Stimulated activated naive CD8-positive, alpha-beta T cell treated with anti-CD3 and anti-CD28 coated beads, Interleukin-15, amount 100 ng/mL, for 72 hours (primary cell): ENCODE measurements around the gene SIPA1L3.
"Not testable (repeated sequence)": the region's sequence is repeated elsewhere in the genome, so short reads cannot be mapped to it uniquely, and the experiment has no call there.

Experiments
- ATAC-seq: fragments of 150-1000 bp; cut with Tn5 transposase; 2 replicates; pipeline ENCODE4 v1.10.0; 2021; ENCODE audit warnings: mild to moderate bottlenecking, moderate library complexity
- DNase-seq, 2 donors: peaks; one replicate each; pipeline ENCODE4 v3.0.0; 2021 to 2022
- H3K27ac Mint-ChIP-seq, 2 donors: one replicate each; pipeline ENCODE4 v1.8.0; 2022; ENCODE audit warnings: mild to moderate bottlenecking in 2 of 2, mixed read lengths in 2 of 2, moderate library complexity in 2 of 2
- H3K27me3 Mint-ChIP-seq: one replicate; pipeline ENCODE4 v1.8.0; 2022; ENCODE audit warnings: mixed read lengths
- H3K4me1 Mint-ChIP-seq: one replicate; pipeline ENCODE4 v1.8.0; 2022; ENCODE audit warnings: mild to moderate bottlenecking, mixed read lengths
- H3K4me3 Mint-ChIP-seq, 2 donors: one replicate each; pipeline ENCODE4 v1.8.0; 2022; ENCODE audit warnings: mild to moderate bottlenecking in 2 of 2, mixed read lengths in 2 of 2, moderate library complexity in 1 of 2
- H3K9me3 Mint-ChIP-seq, 2 donors: one replicate each; pipeline ENCODE4 v1.8.0; 2022; ENCODE audit warnings: mixed read lengths in 2 of 2

The SIPA1L3 gene

GRCh38 chr19:38211766-38212165 is 304.8 kb downstream of the SIPA1L3 start:
- ATAC-seq (no peak), DNase-seq (no peak)
- H3K4me3 Mint-ChIP-seq: no peak overlapping the region
- peaks cover 79% of the 10 kb centered on the region for H3K27me3 Mint-ChIP-seq
- H3K9me3 Mint-ChIP-seq: peaks cover 0 to 7% of the 10 kb centered on the region in 2 donors
- H3K4me1 Mint-ChIP-seq: peaks cover 40% of the 10 kb centered on the region
- H3K27ac Mint-ChIP-seq: no peak overlapping the region

GRCh38 chr19:38213469-38213868 is 306.5 kb downstream of the SIPA1L3 start:
- peaks cover 91% of the 10 kb centered on the region for H3K27me3 Mint-ChIP-seq
- peak overlapping the region in 1 of 2 donors; percentile 18 for H3K4me3 Mint-ChIP-seq
- no peak for ATAC-seq

GRCh38 chr19:38213911-38214625 is 307.1 kb downstream of the SIPA1L3 start:
- DNase-seq (peak; percentile 84 to 94), ATAC-seq (peak; percentile 95)
- H3K27ac Mint-ChIP-seq: peak overlapping the region; percentile 95 to 98
- peak overlapping the region; percentile 44 for H3K4me3 Mint-ChIP-seq
- H3K27me3 Mint-ChIP-seq: peaks cover 91% of the 10 kb centered on the region
- H3K4me1 Mint-ChIP-seq: peaks cover 40% of the 10 kb centered on the region
- peaks cover 0 to 7% of the 10 kb centered on the region in 2 donors for H3K9me3 Mint-ChIP-seq

More at GRCh38 chr19:38213469-38213868, 306.5 kb downstream of the SIPA1L3 start:
- peaks cover 40% of the 10 kb centered on the region for H3K4me1 Mint-ChIP-seq
- no peak for DNase-seq
- H3K27ac Mint-ChIP-seq: peak overlapping the region; percentile 95 to 98
- peaks cover 0 to 7% of the 10 kb centered on the region in 2 donors for H3K9me3 Mint-ChIP-seq

- ATAC-seq: no peak
- Mint-ChIP-seq H3K27ac (no peak overlapping the region), H3K4me3 (no peak overlapping the region), H3K9me3 (peaks cover 0 to 7% of the 10 kb centered on the region in 2 donors), H3K4me1 (peaks cover 18% of the 10 kb centered on the region), H3K27me3 (peaks cover 89% of the 10 kb centered on the region)
- DNase-seq: no peak
These were observed 310.0 kb downstream of the SIPA1L3 start for GRCh38 chr19:38216785-38217641.

GRCh38 chr19:38218204-38218603 is 311.2 kb downstream of the SIPA1L3 start:
- H3K9me3 Mint-ChIP-seq: peaks cover 0 to 7% of the 10 kb centered on the region in 2 donors
- DNase-seq (no peak), ATAC-seq (no peak)
- H3K27ac Mint-ChIP-seq: peak overlapping the region in 1 of 2 donors; percentile 21
- peaks cover 21% of the 10 kb centered on the region for H3K4me1 Mint-ChIP-seq
- peaks cover 89% of the 10 kb centered on the region for H3K27me3 Mint-ChIP-seq
- no peak overlapping the region for H3K4me3 Mint-ChIP-seq

- Mint-ChIP-seq H3K27me3 (peaks cover 89% of the 10 kb centered on the region), H3K27ac (no peak overlapping the region), H3K9me3 (peaks cover 0 to under 1% of the 10 kb centered on the region in 2 donors), H3K4me1 (peaks cover 21% of the 10 kb centered on the region), H3K4me3 (no peak overlapping the region)
- no peak for DNase-seq
- ATAC-seq: no peak
These were observed 312.2 kb downstream of the SIPA1L3 start for GRCh38 chr19:38219221-38219620.

- Mint-ChIP-seq H3K9me3 (no peaks in the 10 kb centered on the region), H3K27me3 (peaks cover 85% of the 10 kb centered on the region), H3K4me1 (peaks cover 21% of the 10 kb centered on the region), H3K27ac (no peak overlapping the region), H3K4me3 (no peak overlapping the region)
- DNase-seq (no peak), ATAC-seq (no peak)
These were observed 314.4 kb downstream of the SIPA1L3 start for GRCh38 chr19:38221421-38221820.

- no peak overlapping the region for H3K4me3 Mint-ChIP-seq
- H3K27ac Mint-ChIP-seq: no peak overlapping the region
- H3K27me3 Mint-ChIP-seq: peaks cover 85% of the 10 kb centered on the region
- H3K4me1 Mint-ChIP-seq: peaks cover 22% of the 10 kb centered on the region
- H3K9me3 Mint-ChIP-seq: no peaks in the 10 kb centered on the region
- no peak for ATAC-seq
- DNase-seq: no peak
These were observed 315.2 kb downstream of the SIPA1L3 start for GRCh38 chr19:38221919-38222830.

GRCh38 chr19:38223119-38223523 is 316.1 kb downstream of the SIPA1L3 start:
- Mint-ChIP-seq H3K4me1 (peaks cover 29% of the 10 kb centered on the region), H3K9me3 (no peaks in the 10 kb centered on the region), H3K27me3 (peaks cover 85% of the 10 kb centered on the region), H3K4me3 (peak overlapping the region; percentile 1 to 66), H3K27ac (peak overlapping the region in 1 of 2 donors; percentile 0)
- no peak for DNase-seq
- no peak for ATAC-seq

GRCh38 chr19:38223617-38224013 is 316.6 kb downstream of the SIPA1L3 start:
- DNase-seq (no peak), ATAC-seq (no peak)
- peaks cover 31% of the 10 kb centered on the region for H3K4me1 Mint-ChIP-seq
- no peaks in the 10 kb centered on the region for H3K9me3 Mint-ChIP-seq
- H3K4me3 Mint-ChIP-seq: peak overlapping the region; percentile 1 to 66
- H3K27ac Mint-ChIP-seq: no peak overlapping the region
- H3K27me3 Mint-ChIP-seq: peaks cover 85% of the 10 kb centered on the region

GRCh38 chr19:38224014-38224862 is 317.2 kb downstream of the SIPA1L3 start, which contains the start of gene DPF1:
Gene DPF1, minus strand, starts transcription at chr19:38224222. Its CDS starts 80 bp downstream, at chr19:38224142.
- H3K27me3 Mint-ChIP-seq: peaks cover 85% of the 10 kb centered on the region
- peak within 1 kb of the TSS; percentile 66 to 90 for H3K4me3 Mint-ChIP-seq
- H3K9me3 Mint-ChIP-seq: no peaks in the 10 kb centered on the region
- H3K27ac Mint-ChIP-seq: peak within 1 kb of the TSS; percentile 0 to 66
- DNase-seq (peak; percentile 50), ATAC-seq (peak; percentile 79)
- H3K4me1 Mint-ChIP-seq: peaks cover 36% of the 10 kb centered on the region

- not testable (repeated sequence) for DNase-seq, ATAC-seq, H3K9me3 Mint-ChIP-seq, H3K27ac Mint-ChIP-seq
- H3K27me3 Mint-ChIP-seq: peaks cover 82% of the 10 kb centered on the region
- H3K4me3 Mint-ChIP-seq: peak overlapping the region in 1 of 2 donors; percentile 90
- peaks cover 36% of the 10 kb centered on the region for H3K4me1 Mint-ChIP-seq
These were observed 317.8 kb downstream of the SIPA1L3 start for GRCh38 chr19:38224863-38225218.

GRCh38 chr19:38227287-38228004 is 320.4 kb downstream of the SIPA1L3 start:
- H3K27me3 Mint-ChIP-seq: peaks cover 86% of the 10 kb centered on the region
- H3K27ac Mint-ChIP-seq: no peak overlapping the region
- ATAC-seq: no peak
- no peak for DNase-seq
- H3K9me3 Mint-ChIP-seq: no peaks in the 10 kb centered on the region
- peak overlapping the region in 1 of 2 donors; percentile 37 for H3K4me3 Mint-ChIP-seq
- H3K4me1 Mint-ChIP-seq: peaks cover 36% of the 10 kb centered on the region

- Mint-ChIP-seq H3K4me1 (peaks cover 32% of the 10 kb centered on the region), H3K27me3 (peaks cover 86% of the 10 kb centered on the region), H3K9me3 (no peaks in the 10 kb centered on the region), H3K4me3 (peak overlapping the region in 1 of 2 donors; percentile 37), H3K27ac (no peak overlapping the region)
- DNase-seq: no peak
- ATAC-seq: no peak
These were observed 321.0 kb downstream of the SIPA1L3 start for GRCh38 chr19:38228005-38228377.
